Omental fat pad (tissue), 4 donors: ENCODE measurements around the gene SLC24A3. TPM values are rescaled to one million over a fixed set of nuclear protein-coding genes. Genes with fewer than 3 reads are reported as not detected.

Experiments
- ATAC-seq: fragments of 150-250 bp; one replicate; pipeline ENCODE4 v1.9.1; 2016; ENCODE audit warnings: mild to moderate bottlenecking, moderate library complexity; ENCODE audit not compliant: low FRiP score
- DNase-seq: peaks from one replicate; pipeline ENCODE4 v3.0.0-alpha.2; 2019; ENCODE audit warnings: low spot score
- CTCF ChIP-seq, 3 donors: fragments of 450-650 bp; IDR thresholded peaks; one replicate each; pipeline ENCODE4 v1.5.1; 2016 to 2017; ENCODE audit warnings: antibody characterized with exemption in 3 of 3, mild to moderate bottlenecking in 3 of 3, moderate library complexity in 2 of 3
- total RNA-seq, 4 donors: library from RNA; depleted of rRNA; stranded (reverse); fragments of >200 nt; gene quantifications; one replicate each; pipeline ENCODE4 v1.1.0, GENCODE V29; 2016

SLC24A3 gene
- total RNA-seq, 4 donors from 2014 or later: 6.3 to 14.0 (median 9.2) TPM

GRCh38 chr20:19658137-19658536 is 445.7 kb downstream of the SLC24A3 start:
- ATAC-seq (no peak), DNase-seq (no peak)
- TF ChIP-seq CTCF (IDR thresholded peaks at IDR 0.05): no peak

GRCh38 chr20:19659448-19659847 is 447.0 kb downstream of the SLC24A3 start:
- ATAC-seq (no peak), DNase-seq (no peak)
- no peak for TF ChIP-seq CTCF (IDR thresholded peaks at IDR 0.05)

GRCh38 chr20:19660808-19661378 is 448.5 kb downstream of the SLC24A3 start:
- ATAC-seq (no peak), DNase-seq (no peak)
- TF ChIP-seq CTCF (IDR thresholded peaks at IDR 0.05): no peak

GRCh38 chr20:19661717-19662636 is 449.5 kb downstream of the SLC24A3 start:
- DNase-seq (peak; percentile 32), ATAC-seq (peak; percentile 63)
- peak in 2 of 3 donors; percentile 78 to 89 for TF ChIP-seq CTCF (IDR thresholded peaks at IDR 0.05)

GRCh38 chr20:19662637-19662995 is 450.2 kb downstream of the SLC24A3 start:
- no peak for TF ChIP-seq CTCF (IDR thresholded peaks at IDR 0.05)
- DNase-seq (no peak), ATAC-seq (no peak)

- ATAC-seq: no peak
- no peak for TF ChIP-seq CTCF (IDR thresholded peaks at IDR 0.05)
- DNase-seq: no peak
Observed at GRCh38 chr20:19668418-19668817, 456.0 kb downstream of the SLC24A3 start.

- no peak for DNase-seq
- no peak for ATAC-seq
- TF ChIP-seq CTCF (IDR thresholded peaks at IDR 0.05): no peak
Observed at GRCh38 chr20:19670829-19671228, 458.4 kb downstream of the SLC24A3 start.
